Smooth muscle cell (in vitro differentiated cells): ENCODE data around the gene TXN2. TPM values are rescaled to one million over a fixed set of nuclear protein-coding genes. Genes with fewer than 3 reads are reported as not detected.

Source experiments
- DNase-seq: peaks from one replicate; lab custom pipeline; 2025; ENCODE audit not compliant: unreplicated experiment; lab: John Stamatoyannopoulos, UW
- H2AFZ ChIP-seq: fragments of 200-600 bp; sonication (generic); 2 replicates; pipeline ENCODE4 v1.6.0; 2016; ENCODE audit warnings: antibody characterized with exemption, low read depth, mild to moderate bottlenecking
- H3F3A ChIP-seq: fragments of 200-600 bp; sonication (generic); 2 replicates; pipeline ENCODE4 v1.6.0; 2017; ENCODE audit warnings: antibody characterized with exemption, low read depth
- H3K27ac ChIP-seq: fragments of 200-600 bp; sonication (generic); 2 replicates; pipeline ENCODE4 v1.5.1; 2016; ENCODE audit warnings: low read depth, mild to moderate bottlenecking
- H3K27me3 ChIP-seq: fragments of 200-600 bp; sonication (generic); 2 replicates; pipeline ENCODE4 v1.6.1; 2016; ENCODE audit warnings: low read depth, mild to moderate bottlenecking
- H3K36me3 ChIP-seq: fragments of 200-600 bp; sonication (generic); 2 replicates; pipeline ENCODE4 v1.5.1; 2016; ENCODE audit warnings: low read depth
- H3K4me1 ChIP-seq: fragments of 200-600 bp; sonication (generic); 2 replicates; pipeline ENCODE4 v1.5.1; 2016; ENCODE audit warnings: low read depth
- H3K4me2 ChIP-seq: fragments of 200-600 bp; sonication (generic); 2 replicates; pipeline ENCODE4 v1.6.0; 2016; ENCODE audit warnings: mild to moderate bottlenecking
- H3K4me3 ChIP-seq: fragments of 200-600 bp; sonication (generic); 2 replicates; pipeline ENCODE4 v1.5.1; 2016; ENCODE audit warnings: mild to moderate bottlenecking
- H3K79me2 ChIP-seq: fragments of 200-600 bp; sonication (generic); 2 replicates; pipeline ENCODE4 v1.6.0; 2016; ENCODE audit warnings: low read depth, mild to moderate bottlenecking
- H3K9ac ChIP-seq: fragments of 200-600 bp; sonication (generic); 2 replicates; pipeline ENCODE4 v1.6.0; 2016; ENCODE audit warnings: low read depth
- H3K9me3 ChIP-seq: fragments of 200-600 bp; sonication (generic); replicated peaks from 2 replicates; pipeline ENCODE4 v1.5.1; 2016; ENCODE audit warnings: low read depth
- H4K20me1 ChIP-seq: fragments of 200-600 bp; sonication (generic); 2 replicates; pipeline ENCODE4 v1.6.0; 2016; ENCODE audit warnings: low read depth
- WGBS: methylation state at CpG from one replicate; pipeline ENCODE4 v1.1.7; 2016; ENCODE audit warnings: low lambda C conversion rate; 5-methylcytosine and 5-hydroxymethylcytosine counted together
- polyA plus RNA-seq: library from polyadenylated mRNA; unstranded; fragments of >200 nt; fragmentation: Nextera tagmentation; extraction: Ambion mirVana; gene quantifications from 2 replicates; pipeline ENCODE4 v1.2.1, GENCODE V29; 2016
- total RNA-seq: library from RNA; depleted of rRNA; stranded (reverse); fragments of >200 nt; gene quantifications from 2 replicates; pipeline ENCODE4 v1.2.3, GENCODE V29; 2014
- TF ChIP-seq, protein P1 (sequence below): fragments of 200-600 bp; sonication (generic); IDR thresholded peaks from 2 replicates; pipeline ENCODE4 v1.5.1; 2017; ENCODE audit warnings: borderline replicate concordance, mild to moderate bottlenecking, antibody characterized with exemption; ENCODE audit not compliant: insufficient read depth, poor library complexity, severe bottlenecking

The TXN2 gene
- total and polyA plus RNA-seq, 2 experiments from 2014 or later = 17.0 to 97.0 TPM

DNA sequence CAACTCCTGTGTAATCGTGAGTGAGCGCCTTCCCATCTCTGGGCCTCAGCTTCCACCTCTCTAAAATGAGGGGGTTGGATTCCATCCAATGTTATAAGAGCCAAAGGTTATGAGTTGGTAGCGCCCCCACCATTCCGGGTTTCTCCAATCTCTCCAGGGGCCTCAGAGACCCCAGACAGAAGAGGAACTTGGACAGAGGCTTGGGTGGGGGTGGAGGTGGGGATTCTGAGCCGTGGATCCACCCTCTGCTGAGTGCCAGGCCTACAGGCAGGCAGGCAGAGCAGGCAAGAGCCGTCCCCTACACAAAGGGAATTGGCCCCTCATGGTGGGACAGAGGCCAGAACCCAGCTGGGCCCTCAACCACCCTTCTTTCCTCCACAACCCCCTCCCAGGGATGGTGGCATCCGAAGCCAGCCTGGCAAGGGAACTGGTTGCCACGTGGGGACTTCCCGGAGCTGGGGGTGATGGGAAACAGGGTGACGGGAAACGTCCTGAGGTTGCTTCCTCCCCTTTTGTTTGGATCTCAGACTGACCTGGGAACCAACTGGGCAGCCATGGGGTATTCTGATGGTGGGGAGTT is 31.8 kb downstream of the TXN2 start:
- WGBS = 95% methylated on average over 11 of the region's 11 CpGs
- no peak for DNase-seq
- H3K36me3 ChIP-seq = no peaks in the 10 kb centered on the region
- no peak overlapping the region for H3K4me2 ChIP-seq
- H3F3A ChIP-seq = no peaks in the 10 kb centered on the region
- no peak overlapping the region for H3K27ac ChIP-seq
- H3K9me3 ChIP-seq = no peaks in the 10 kb centered on the region
- no peaks in the 10 kb centered on the region for H3K27me3 ChIP-seq
- H3K9ac ChIP-seq = no peak overlapping the region
- no peaks in the 10 kb centered on the region for H4K20me1 ChIP-seq
- peaks cover 2% of the 10 kb centered on the region for H3K4me1 ChIP-seq
- H3K4me3 ChIP-seq = no peak overlapping the region
- TF ChIP-seq, protein P1, sequence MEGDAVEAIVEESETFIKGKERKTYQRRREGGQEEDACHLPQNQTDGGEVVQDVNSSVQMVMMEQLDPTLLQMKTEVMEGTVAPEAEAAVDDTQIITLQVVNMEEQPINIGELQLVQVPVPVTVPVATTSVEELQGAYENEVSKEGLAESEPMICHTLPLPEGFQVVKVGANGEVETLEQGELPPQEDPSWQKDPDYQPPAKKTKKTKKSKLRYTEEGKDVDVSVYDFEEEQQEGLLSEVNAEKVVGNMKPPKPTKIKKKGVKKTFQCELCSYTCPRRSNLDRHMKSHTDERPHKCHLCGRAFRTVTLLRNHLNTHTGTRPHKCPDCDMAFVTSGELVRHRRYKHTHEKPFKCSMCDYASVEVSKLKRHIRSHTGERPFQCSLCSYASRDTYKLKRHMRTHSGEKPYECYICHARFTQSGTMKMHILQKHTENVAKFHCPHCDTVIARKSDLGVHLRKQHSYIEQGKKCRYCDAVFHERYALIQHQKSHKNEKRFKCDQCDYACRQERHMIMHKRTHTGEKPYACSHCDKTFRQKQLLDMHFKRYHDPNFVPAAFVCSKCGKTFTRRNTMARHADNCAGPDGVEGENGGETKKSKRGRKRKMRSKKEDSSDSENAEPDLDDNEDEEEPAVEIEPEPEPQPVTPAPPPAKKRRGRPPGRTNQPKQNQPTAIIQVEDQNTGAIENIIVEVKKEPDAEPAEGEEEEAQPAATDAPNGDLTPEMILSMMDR = no peak
- H2AFZ ChIP-seq = no peak overlapping the region
- H3K79me2 ChIP-seq = no peaks in the 10 kb centered on the region

DNA sequence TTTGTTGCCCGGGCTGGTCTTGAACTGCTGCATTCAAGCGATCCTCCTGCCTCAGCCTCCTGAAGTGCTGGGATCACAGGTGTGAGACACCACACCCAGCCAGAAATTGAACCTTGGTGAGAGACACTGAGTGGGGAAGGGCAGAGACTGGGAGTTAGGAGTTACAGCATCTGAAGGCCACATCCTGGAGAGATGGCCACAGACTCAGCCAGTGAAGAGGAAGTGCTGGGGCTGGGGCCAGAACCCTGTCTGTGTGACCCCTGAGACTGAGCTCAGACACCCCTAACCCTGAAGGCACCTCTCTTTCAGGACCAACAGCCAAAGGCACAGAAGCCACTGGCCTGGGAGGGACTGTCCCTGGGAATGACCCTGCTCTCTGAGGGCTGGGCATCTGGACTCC is 33.8 kb downstream of the TXN2 start:
- Histone ChIP-seq H3K4me3 (no peak overlapping the region), H3K4me1 (no peaks in the 10 kb centered on the region), H3F3A (no peaks in the 10 kb centered on the region), H4K20me1 (no peaks in the 10 kb centered on the region), H3K9me3 (no peaks in the 10 kb centered on the region), H3K9ac (no peak overlapping the region), H3K79me2 (no peaks in the 10 kb centered on the region), H3K27ac (no peak overlapping the region), H2AFZ (no peak overlapping the region), H3K27me3 (no peaks in the 10 kb centered on the region), H3K4me2 (no peak overlapping the region), H3K36me3 (no peaks in the 10 kb centered on the region)
- WGBS = 95% methylated on average over 2 of the region's 2 CpGs
- no peak for DNase-seq
- TF ChIP-seq, protein P1 = no peak

DNA sequence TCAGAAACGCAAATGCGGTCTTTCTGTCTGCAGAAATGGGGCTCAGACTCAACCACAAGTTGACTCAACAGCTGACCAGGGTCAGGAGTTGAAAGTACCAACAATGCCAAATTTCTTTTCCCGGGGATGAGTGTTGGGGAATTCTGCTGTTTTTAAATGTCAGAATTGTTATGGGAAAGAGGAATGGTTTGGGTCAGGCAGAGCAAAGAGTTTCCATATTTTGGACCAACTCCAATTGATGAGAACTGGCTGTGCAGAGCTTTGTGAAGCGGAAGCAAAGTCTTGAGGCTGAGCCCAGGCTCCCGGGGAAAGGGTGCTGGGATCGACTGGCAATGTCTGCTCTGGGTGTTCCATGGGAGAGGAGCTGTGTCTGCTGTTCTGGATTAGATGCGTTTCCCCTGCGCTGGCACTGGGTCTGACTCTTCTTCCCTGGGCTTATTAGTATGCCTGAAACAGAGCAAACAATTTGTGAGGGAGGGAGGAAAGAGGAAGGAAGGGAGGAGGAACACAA is 36.2 kb downstream of the TXN2 start:
- Histone ChIP-seq H3F3A (no peaks in the 10 kb centered on the region), H4K20me1 (no peaks in the 10 kb centered on the region), H3K4me1 (no peaks in the 10 kb centered on the region), H3K36me3 (no peaks in the 10 kb centered on the region), H3K4me3 (no peak overlapping the region), H3K79me2 (no peaks in the 10 kb centered on the region), H3K27ac (peak overlapping the region; percentile 74), H3K27me3 (no peaks in the 10 kb centered on the region), H3K9me3 (no peaks in the 10 kb centered on the region), H3K4me2 (peak overlapping the region; percentile 40), H3K9ac (no peak overlapping the region), H2AFZ (no peak overlapping the region)
- 37% methylated on average over 8 of the region's 8 CpGs for WGBS
- DNase-seq = no peak
- TF ChIP-seq, protein P1 = no peak

DNA sequence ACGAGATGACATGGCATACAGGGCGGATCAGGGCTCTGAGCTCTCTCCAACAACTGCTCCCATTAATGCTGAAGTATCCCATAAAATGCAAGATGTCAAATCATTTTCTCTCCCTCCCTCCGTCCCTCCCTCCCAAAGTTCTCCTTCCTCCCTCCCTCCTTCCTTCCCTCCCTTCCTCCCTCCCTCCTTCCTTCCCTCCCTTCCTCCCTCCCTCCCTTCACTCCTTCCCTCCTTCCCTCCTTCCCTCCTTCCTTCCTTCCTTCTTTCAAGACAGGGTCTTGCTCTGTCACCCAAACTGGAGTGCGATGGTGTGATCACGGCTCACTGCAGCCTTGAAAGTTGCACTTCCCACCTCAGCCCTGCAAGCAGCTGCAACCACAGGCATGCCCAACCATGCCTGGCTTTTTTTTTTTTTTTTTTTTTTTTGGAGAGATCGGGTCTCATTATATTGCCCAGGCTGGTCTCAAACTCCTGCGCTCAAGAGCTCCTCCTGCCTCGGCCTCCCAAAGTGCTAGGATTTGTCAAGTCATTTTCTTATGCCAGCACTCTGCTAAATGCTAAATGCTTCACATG is 38.2 kb downstream of the TXN2 start:
- no peaks in the 10 kb centered on the region for H3K79me2 ChIP-seq
- TF ChIP-seq, protein P1 = no peak

More for the DNA sequence above, 38.2 kb downstream of the TXN2 start:
- H3K27ac ChIP-seq = peak overlapping the region; percentile 1
- H3K4me2 ChIP-seq = no peak overlapping the region
- H3K9me3 ChIP-seq = no peaks in the 10 kb centered on the region
- no peak overlapping the region for H3K4me3 ChIP-seq
- H3K36me3 ChIP-seq = no peaks in the 10 kb centered on the region
- peaks cover 13% of the 10 kb centered on the region for H3F3A ChIP-seq
- H3K27me3 ChIP-seq = no peaks in the 10 kb centered on the region
- 73% methylated on average over 7 of the region's 8 CpGs for WGBS
- no peak overlapping the region for H3K9ac ChIP-seq
- no peak overlapping the region for H2AFZ ChIP-seq
- no peaks in the 10 kb centered on the region for H3K4me1 ChIP-seq
- DNase-seq = no peak
- H4K20me1 ChIP-seq = no peaks in the 10 kb centered on the region
